NCI-H1048 (cell line): ENCODE data around the gene NGEF.

ENCODE experiments used
- DNase-seq: peaks from one replicate; lab custom pipeline; 2025; lab: John Stamatoyannopoulos, UW

NGEF gene

DNA sequence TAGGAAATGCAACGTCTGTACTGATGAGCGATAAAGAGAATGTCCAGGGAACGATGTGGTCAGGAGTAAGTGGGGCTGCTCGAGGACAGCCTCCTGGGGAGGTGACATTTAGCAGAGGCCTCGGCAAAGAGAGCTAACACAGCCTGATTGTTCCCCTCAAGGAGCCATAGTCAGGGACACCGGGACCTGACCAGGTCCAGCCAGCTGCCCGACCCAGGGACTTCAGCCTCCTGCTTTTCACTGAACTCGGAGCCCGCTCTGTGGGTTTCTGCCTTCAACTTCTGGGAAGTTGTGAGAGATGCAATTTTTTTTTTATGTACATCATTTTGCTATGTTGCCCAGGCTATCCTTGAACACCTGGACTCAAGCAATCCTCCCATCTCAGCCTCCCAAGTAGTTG, 29.5 kb upstream of the NGEF start:
- DNase-seq = no peak

DNA sequence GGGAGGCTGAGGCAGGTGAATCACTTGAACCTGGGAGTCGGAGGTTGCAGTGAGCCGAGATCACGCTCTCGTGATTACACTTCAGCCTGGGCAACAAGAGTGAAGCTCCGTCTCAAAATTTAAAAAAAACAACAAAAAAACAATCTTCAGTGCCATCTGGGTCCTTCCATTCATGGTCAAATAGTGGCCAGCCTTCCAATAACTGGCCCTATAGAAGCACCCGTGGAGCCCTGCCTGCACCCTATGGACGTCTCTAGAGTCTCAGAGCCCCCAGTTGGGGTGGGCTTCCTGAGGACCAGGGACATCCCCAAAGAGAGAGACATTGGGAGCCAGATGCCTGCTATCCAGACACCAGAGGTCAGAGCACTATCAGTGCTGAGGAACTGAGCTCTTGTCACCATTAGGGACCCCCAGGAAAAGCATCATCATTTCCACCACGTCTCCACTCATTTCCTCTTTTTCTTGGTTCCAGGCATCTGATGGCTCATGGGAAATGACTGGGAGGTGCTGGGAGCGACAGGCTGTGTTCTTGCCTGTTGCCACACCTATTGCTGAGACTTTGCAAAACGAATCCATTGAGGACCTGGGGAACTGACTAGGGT, 28.8 kb upstream of the NGEF start:
- no peak for DNase-seq

DNA sequence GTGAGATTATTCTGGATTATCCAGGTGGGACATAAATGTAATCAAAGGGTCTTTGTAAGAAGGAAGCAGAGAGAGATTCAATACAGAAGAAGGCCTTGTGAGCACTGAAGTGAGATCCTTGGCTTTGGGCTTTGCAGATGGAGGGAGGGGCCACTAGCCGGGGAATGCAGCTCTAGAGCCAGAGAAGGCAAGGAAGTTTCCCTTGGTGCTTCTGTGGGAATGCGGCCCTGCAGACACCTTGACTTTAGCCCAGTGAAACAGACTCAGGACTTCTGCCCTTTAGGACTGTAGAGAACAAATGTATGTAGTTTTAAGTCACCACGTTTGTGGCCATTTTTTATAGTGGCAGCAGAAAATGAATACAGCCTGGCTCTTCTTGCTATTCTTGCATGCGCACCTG, 27.5 kb upstream of the NGEF start:
- no peak for DNase-seq

DNA sequence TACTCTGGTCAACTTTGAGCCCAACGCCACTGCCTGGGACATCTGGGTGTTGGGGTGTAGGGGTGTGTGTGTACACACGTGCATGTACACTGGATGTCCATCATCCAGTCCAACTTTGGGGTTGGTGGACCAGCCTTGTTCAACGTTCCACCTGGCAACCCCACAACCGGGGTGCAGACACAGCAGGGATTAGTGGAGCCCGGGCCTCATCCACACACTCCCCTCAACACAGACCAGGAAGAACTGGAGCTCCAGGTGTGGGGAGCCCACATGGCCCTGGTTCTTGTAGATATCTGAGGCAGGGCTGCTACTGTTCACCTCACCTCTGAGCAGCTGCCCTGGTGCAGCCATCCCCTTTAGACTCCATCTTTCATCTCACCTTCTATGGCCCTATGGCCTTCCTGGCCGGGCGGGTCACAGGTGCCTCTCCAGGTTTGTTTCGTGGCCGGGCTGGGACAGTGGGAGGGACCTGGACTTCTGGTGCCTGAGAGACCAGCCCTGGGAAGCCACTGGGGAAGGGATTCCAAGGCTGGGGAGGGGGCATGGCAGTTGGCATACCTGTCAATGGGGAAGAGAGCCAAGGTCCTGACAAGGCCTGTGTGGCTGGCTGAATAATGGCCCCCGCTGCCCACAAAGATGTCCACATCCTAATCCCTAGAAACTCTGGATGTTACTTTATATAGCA, 26.9 kb upstream of the NGEF start:
- DNase-seq = no peak

DNA sequence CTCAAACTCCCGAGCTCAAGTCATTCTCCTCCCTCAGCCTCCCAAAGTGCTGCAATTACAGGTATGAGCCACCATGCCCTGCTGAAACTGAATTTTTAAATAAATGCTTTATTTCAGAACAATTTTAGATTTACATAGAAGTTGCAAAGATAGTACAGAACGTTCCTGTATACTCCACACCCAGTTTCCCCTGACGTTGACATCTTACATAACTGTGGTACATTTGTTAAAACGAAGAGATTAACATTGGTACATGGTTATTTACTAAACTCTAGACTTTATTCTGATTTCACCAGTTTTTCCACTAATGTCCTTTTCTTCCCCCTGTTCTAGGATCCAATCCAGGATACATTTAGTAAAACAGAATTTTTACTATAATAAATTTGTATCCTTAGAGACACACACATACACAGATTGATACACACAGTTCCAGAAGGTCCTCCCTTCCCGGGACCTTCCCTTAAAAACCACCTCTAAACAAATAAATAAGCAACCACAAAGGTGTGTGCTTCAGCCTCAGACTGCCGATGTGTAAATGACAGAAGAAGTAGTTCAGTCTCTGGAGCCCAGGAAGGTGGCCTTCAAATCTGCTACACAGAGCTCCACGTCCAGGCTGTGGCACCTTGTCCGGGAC, 26.3 kb upstream of the NGEF start:
- no peak for DNase-seq

DNA sequence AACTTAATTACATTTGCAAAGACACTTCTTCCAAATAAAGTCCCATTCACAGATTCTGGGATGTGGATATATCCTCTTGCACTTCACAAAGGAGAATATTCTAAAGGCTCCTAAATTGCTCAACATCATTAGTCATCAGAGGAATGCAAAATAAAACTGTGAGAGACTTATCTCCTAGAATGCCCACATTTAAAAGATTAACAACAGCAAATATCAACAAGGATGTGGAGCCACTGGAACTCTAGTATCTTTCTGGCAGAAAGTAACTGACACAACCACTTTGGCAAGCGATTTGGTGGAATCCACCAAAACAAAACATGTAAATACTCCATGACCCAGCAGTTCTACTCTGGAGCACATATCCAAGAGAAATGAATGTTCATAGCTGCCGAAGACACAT, 24.0 kb upstream of the NGEF start:
- no peak for DNase-seq

DNA sequence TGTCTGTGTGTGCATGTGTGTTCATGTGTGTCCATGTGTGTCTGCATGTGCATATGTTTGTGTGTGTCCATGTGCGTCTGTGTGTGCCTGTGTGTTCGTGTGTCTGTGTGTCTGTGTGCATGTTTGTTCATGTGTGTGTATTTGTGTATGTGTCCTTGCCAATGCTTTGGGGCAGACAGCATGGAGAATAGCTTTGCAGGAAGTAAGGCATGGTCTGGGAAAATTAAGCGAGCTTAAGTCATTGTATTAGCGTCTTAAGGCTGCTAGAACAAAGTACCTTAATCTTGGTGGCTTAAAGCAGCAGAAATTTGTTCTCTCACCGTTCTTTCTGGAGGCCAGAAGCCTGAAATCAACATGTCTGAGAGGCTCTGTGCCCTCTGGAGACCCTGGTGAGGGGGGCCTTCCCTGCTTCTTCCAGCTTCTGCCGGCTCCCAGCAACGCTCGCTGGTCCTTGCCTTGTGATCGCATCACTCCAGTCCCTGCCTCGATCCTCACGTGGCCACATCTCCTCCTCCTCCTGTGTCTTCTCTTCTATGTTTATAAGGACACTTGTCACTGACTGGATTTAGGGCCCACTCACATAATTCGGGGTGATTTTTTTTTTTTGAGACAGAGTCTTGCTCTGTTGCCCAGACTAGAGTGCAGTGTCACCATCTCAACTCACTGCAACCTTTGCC, 23.2 kb upstream of the NGEF start:
- no peak for DNase-seq

DNA sequence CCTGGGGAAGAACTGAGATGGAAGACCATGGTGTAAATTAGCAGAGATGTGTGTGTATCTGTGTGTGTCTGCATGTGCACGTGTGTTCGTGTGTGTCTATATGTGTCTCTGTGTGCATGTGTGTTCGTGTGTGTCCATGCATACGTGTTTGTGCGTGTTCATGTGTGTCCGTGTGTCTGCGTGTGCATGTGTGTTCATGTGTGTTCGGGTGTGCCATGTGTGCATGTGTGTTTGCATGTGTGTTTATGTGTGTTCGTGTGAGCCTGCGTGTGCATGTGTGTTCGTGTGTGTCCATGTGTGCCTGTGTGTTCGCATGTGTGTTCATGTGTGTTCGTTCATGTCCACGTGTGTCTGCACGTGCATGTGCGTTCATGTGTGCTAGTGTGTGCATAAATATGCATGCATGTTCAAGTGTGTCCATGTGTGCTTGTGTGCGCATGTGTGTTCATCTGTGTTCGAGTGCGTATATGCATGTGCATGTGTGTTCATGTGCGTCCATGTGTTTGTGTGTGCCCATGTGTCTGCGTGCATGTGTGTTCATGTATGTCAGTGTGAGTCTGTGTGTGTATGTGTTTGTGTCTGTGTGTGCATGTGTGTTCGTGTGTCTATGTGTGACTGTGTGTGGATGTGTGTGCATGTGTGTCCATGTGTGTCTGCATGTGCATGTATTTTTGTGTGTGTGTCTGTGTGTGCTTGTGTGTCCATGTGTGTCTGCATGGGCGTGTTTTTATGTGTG, 22.5 kb upstream of the NGEF start:
- no peak for DNase-seq

DNA sequence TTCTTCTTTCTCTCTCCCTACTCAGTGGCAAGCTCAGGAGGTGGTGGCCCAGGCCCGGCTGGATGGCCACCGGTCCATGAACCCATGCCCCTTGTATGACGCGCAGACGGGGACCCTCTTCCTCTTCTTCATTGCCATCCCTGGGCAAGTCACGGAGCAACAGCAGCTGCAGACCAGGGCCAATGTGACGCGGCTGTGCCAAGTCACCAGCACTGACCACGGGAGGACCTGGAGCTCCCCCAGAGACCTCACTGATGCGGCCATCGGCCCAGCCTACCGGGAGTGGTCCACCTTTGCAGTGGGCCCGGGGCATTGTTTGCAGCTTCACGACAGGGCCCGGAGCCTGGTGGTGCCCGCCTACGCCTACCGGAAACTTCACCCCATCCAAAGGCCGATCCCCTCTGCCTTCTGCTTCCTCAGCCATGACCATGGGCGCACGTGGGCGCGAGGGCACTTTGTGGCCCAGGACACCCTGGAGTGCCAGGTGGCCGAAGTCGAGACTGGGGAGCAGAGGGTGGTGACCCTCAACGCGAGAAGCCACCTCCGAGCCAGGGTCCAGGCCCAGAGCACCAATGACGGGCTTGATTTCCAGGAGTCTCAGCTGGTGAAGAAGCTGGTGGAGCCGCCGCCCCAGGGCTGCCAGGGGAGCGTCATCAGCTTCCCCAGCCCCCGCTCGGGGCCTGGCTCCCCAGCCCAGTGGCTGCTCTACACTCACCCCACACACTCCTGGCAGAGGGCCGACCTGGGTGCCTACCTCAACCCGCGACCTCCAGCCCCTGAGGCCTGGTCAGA, 21.2 kb upstream of the NGEF start:
- DNase-seq = no peak

DNA sequence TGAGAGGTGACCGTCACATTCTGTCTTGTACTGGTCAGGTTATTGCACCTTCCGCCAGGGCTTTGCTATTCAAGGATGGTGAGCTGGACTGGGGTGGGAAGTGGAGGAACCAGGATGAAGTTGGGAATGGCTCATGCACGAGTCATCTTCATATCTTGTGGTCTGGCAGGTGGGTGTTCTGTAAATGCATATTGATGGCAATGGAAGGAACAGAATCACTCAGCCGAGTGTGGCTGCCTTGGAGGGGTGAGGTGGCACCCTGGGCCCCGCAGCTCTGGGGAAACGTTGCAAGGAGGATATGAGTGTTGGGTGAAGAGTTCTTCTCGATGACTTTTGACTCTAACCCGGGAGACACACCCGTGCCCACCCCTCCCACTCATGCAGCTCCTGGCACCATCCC, 20.6 kb upstream of the NGEF start:
- no peak for DNase-seq

DNA sequence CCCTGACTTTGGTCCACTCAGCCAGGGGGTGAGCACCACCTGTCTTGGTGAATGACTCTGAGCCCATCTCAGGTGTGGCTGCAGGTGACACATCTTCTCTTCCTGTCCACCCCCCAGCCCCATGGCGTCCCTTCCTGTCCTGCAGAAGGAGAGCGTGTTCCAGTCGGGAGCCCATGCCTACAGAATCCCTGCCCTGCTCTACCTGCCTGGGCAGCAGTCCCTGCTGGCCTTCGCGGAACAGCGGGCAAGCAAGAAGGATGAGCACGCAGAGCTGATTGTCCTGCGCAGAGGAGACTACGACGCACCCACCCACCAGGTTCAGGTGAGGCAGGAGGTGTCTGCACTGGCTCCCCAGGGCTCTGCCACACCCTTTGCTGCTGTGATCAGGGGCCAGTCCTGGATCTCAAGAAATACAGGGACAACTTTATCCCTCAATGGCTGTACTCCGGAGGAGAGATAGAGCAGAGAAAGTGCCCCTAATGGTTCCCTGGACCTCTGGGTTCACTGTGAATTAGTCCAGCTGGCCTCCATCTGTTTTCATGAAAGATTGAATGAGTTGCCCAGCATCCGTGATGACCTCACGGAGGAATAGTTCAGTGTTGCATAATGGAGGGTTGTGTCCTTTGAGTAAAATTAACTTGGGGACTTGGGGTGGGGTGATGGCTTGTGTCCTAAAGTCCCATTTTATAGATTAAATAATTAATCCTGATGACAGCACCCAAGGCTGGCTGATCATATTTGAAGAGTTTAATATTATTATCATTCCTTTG, 19.7 kb upstream of the NGEF start, which contains the start of gene NEU2:
TSS of gene NEU2 (plus strand) at position 122 of the 770 bp plus-strand sequence. CDS start at position 122, 0 bp downstream.
- DNase-seq = no peak

DNA sequence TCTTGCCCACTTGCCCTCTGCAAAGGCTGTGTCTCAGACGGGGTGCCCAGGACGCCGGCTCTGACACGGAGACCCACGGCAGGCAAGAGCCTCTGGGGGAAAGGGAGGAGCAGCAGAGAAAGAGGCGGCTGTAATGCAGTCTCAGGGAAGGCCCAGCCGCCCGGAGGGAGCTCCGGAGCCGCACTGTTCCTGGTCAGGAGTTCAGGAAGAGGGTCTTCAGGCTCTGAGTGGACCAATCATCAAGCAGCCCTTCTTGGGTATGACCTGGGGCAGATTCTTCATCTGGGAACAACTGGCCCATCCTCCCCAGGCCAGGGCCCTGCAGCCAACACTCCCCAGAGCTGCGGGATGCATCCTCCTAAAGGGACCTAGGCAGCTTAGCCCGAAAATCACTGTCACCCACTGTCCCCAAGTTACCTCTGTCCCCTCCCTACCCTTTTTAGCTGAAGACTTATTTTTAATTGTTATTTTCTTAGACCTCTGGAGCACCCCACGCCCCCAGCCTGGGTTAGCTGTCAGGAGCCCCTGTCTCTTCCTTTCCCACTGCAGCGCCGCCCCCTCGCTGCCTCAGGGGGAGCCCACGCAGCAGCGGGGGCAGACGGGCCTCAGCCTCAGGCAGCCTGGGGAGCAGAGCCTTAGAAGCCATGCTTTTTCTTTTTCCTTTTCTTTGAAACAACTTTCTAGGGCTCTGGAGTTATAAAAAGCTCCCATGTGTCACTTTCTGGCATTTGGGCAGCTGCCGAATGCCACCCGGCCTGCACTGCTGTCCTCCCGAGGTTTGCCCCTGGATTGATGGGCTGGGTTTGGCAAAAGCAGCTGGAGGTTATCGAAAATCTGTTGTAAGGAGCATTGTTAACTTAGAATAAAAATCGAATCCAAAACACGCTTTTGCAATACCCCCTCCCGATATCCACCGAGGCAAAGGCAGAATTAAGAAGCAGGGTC, 18.8 kb upstream of the NGEF start:
- DNase-seq = no peak

DNA sequence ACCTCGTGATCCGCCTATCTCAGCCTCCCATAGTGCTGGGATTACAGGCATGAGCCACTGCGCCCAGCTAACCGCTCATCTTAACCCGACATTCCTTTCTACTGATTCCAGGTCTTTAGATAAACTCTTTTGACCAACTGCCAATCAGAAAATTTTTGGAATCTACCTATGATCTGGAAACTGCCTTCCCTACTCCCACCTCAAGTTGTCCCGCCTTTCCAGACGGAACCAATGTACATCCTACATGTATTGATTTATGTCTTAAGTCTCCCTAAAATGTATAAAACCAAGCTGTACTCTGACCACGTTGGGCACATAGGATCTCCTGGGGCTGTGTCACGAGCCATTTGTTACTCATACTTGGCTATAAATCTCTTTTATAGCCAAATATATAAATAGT, 16.3 kb upstream of the NGEF start:
- no peak for DNase-seq

DNA sequence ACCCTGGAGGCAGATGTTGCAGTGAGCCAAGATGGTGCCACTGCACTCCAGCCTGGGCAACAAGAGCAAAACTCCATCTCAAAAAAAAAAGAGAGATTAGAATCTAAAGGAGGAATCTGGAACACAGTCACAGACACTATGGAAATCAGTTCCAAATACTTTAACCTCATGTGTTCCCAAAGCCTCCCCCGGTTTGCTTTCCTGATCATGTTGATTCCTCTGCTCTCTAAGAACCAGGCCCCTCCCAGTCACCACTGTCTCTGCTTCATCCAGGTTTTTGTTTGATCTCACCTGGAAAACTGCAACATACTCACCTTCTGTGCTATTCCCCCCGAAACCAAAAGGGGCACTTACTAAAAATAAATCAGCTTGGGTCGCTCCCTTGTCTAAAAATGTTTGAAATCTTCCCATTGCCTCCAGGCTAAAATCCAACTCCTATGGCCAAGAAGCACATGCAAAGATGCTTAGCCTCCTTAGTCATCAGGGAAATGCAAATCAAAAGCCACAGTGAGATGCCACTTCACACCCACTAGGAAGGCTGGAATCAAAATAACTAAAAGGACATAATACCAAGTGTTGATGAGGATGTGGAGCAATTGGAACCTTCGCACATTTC, 13.2 kb upstream of the NGEF start:
- DNase-seq = no peak

DNA sequence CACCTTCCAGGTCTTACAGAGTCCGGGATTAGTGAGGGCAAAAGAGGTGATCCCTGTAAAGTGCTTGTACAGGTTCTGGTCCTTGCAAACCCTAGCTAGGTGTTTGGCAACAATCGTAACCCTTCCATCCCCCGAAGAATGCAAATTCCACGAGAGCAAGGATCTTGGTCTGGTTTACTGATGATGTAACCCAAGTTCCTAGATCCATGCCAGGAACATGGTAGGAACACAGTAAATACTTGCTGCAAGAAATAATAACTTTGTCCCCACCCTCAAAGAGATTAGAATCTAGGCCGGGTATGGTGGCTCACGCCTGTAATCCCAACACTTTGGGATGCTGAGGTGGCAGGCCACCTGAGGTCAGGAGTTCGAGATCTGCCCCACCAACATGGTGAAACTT, 12.7 kb upstream of the NGEF start:
- DNase-seq = no peak

DNA sequence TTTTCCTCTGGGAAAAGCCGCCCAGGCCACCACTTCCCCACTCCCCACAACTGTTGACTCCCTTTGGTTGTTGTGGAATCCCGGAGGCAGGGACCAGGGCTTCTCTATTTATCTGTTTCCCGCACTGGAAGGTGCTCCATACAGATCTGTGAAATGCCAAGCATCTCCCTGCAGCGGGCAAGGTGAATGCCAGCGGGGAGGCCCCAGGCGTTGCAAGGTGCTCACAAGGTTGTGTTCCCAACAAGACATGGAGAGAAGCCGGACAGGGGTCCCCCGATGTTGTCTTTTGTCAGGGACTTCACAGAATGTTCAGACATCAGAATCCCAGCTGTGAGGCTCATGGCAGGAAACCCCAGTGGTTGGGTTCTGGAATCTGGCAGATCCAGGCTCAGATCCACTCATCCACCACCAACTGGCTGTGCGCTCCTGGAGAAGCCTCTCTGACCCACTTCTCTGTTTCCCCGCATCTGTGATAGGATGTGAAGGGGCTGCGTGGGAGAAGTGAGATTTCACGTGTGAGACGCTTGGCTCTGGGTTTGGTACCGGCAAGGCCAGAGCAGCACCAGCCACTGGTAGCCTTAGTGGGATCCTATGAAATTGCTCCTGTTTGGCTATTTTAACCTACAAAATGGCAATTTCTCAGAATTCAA, 10.8 kb upstream of the NGEF start:
- no peak for DNase-seq

DNA sequence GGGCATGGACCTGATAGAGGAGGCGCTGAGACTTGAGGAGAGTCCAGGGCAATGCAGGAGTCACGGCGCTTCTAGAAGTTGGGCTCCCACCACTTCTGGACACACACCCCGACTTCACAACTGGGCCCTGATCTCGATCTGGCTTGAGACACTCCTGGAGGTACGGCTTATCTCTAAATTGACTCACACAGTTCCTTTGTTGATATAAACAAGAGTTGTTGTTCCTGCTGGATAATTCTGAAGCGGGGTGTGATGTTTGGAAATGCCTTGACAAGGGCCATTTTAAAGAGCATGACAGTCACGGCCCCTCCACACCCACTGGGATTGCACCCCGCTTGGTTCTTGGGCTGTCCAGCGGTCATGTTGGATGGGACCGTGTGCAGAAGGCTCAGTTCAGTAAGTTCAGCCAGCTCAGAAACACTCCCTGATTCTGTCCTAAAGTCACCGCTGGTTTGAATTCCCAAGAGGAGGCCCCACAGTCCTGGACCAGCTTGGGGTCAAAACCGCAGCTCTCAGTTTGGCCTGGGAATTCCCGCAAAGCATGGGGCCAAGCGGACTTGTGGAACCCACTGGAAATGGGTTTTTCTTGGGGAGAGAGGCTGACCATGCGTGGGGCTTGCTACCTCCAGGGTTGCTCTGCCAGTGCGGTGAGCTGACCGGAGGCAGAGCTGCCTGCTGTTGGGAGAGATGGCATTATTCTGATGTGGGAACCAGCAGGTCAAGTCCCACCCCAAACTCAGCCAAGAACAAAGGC, 10.1 kb upstream of the NGEF start:
- DNase-seq = no peak

DNA sequence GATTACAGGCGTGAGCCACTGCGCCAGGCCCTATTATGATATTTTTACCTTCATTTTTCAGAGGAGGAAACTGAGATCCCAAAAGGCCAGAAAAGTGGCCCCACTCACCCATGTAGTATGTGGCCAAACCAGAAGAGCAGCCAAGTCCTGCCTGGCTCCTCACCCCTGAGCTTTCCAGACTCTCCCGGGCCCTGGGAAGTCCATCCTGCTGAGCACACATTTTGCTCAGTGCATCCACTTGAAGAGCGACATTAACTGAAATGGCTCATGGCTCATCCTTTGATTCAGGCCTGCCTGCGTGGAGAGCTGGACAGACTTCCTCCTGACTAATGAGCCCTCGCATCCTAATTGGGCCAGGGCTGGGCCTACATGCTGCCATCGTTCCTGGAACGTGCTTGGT, 9.5 kb upstream of the NGEF start:
- no peak for DNase-seq
